Effector memory CD8-positive, alpha-beta T cell (primary cell): Measurements from ENCODE around the gene FECH.
A peak's percentile ranks its signal among the peaks of the same experiment; 100 is the strongest.

Source experiments
- ATAC-seq: fragments of 150-1000 bp; cut with Tn5 transposase; replicated peaks from 2 replicates; pipeline ENCODE4 v1.10.0; 2021; ENCODE audit warnings: mild to moderate bottlenecking, moderate library complexity
- DNase-seq, 3 experiments: peaks; one replicate each; pipeline ENCODE4 v3.0.0; 2021
- H3K27ac Mint-ChIP-seq, 2 donors: one replicate each; pipeline ENCODE4 v1.8.0; 2022; ENCODE audit warnings: mild to moderate bottlenecking in 2 of 2, mixed read lengths in 2 of 2, moderate library complexity in 2 of 2
- H3K27me3 Mint-ChIP-seq, 2 donors: one replicate each; pipeline ENCODE4 v1.8.0; 2022; ENCODE audit warnings: mixed read lengths in 2 of 2
- H3K36me3 Mint-ChIP-seq: one replicate; pipeline ENCODE4 v1.8.0; 2022; ENCODE audit warnings: mild to moderate bottlenecking, moderate library complexity, mixed read lengths; ENCODE audit not compliant: insufficient read depth
- H3K4me1 Mint-ChIP-seq, 2 donors: one replicate each; pipeline ENCODE4 v1.8.0; 2022; ENCODE audit warnings: low read depth in 2 of 2, mixed read lengths in 2 of 2
- H3K4me3 Mint-ChIP-seq, 2 donors: one replicate each; pipeline ENCODE4 v1.8.0; 2022; ENCODE audit warnings: mild to moderate bottlenecking in 2 of 2, mixed read lengths in 2 of 2, moderate library complexity in 2 of 2
- H3K9me3 Mint-ChIP-seq, 2 donors: one replicate each; pipeline ENCODE4 v1.8.0; 2022; ENCODE audit warnings: mixed read lengths in 2 of 2
- total RNA-seq, 9 experiments: gene quantifications; one replicate each; lab custom pipeline; 2026; lab: John Stamatoyannopoulos, UW

Gene FECH, protein sequence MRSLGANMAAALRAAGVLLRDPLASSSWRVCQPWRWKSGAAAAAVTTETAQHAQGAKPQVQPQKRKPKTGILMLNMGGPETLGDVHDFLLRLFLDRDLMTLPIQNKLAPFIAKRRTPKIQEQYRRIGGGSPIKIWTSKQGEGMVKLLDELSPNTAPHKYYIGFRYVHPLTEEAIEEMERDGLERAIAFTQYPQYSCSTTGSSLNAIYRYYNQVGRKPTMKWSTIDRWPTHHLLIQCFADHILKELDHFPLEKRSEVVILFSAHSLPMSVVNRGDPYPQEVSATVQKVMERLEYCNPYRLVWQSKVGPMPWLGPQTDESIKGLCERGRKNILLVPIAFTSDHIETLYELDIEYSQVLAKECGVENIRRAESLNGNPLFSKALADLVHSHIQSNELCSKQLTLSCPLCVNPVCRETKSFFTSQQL
- 12.8 to 34.0 (median 29.4) reads per million in 9 experiments for total RNA-seq

DNA sequence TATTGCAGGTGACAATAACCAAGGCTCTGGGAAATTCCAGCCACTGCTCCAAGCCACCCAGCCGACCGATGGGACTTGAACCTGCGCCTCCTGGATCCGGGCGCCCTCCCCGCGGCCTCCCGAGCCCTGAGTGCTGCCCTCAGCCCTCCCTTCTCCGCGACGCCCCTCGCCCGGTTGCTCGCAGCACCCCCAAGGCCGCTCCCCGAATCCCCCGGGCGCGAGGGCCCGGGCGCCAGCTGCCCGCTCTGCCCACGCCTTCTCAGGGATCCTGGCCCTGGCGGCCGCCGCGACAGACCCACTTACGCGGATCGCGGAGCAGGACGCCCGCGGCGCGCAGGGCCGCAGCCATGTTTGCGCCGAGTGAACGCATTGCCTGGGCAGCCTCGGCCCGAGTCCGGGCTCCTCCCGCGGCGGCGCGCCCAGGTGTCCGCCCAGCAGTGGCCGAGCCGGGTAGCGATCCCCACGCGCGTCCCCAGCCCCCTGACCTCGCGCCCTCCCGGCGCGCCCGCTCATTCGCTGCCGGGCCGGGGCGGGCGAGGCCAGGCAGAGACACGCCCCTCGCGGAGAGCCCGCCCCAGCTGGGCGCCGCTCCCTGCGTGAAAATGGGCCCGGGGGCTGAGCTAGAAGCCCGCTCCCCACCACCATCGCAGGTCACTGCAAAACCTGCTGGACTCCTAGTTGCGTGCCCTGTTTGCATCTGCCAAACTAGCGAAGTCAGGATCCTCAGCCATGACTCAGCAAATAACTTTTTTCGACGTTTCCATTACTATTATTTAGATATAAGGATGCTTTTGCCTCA lies at the start of gene FECH:
FECH (minus strand) TSS at position 452 of the 799 bp plus-strand sequence; CDS start at position 370, 82 bp downstream.
- Mint-ChIP-seq H3K27ac (peak within 1 kb of the TSS; percentile 82 to 86), H3K36me3 (no peaks in the 10 kb centered on the region), H3K4me1 (peaks cover 21 to 22% of the 10 kb centered on the region in 2 donors), H3K27me3 (no peaks in the 10 kb centered on the region), H3K9me3 (no peaks in the 10 kb centered on the region), H3K4me3 (peak within 1 kb of the TSS; percentile 83 to 86)
- peak; percentile 53 to 65 (median 59) for DNase-seq
- ATAC-seq = peak; percentile 96

DNA sequence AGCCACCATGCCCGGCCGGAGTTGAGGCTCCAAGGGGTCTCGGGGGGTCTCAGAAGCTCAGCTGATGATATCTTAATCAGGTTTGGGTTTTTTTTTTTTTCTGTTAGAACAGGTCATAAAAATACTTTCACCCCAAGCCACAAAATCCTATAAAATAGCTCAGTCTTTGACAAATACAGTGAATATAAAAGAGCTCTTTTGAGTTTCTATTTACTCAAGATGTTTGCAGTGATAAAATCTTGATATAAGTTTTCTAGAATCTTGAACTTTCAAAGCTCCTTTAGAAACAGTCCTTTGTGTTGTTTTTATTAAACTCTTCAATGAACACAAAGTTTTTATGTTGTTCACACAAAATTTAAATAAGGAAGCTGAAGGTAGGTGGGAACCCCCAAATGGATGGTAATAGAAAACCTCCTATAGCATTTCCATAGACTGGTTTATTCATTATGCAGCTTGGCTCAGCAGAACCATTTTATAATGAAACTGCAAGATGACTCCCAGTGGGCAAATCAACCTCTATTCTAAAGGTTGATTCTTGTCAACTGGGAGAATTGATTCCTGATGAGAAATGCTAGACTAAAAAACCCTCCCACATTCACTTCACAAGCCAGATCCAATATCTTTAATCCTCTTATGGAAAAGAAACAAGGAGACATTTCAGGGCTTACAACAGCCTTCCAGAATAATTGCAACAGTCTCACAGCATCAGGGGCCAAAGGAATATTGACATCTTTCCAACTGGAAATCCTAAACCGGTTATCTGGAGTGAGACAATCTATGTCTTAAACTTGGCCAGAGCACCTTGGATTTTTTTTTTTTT lies 48.7 kb upstream of the FECH start:
- DNase-seq (no peak), ATAC-seq (no peak)
- H3K9me3 Mint-ChIP-seq = no peaks in the 10 kb centered on the region
- H3K36me3 Mint-ChIP-seq = peaks cover 8% of the 10 kb centered on the region
- no peak overlapping the region for H3K4me3 Mint-ChIP-seq
- H3K27ac Mint-ChIP-seq = peak overlapping the region in 1 of 2 donors; percentile 29
- H3K4me1 Mint-ChIP-seq = peaks cover 11 to 12% of the 10 kb centered on the region in 2 donors
- no peaks in the 10 kb centered on the region for H3K27me3 Mint-ChIP-seq

DNA sequence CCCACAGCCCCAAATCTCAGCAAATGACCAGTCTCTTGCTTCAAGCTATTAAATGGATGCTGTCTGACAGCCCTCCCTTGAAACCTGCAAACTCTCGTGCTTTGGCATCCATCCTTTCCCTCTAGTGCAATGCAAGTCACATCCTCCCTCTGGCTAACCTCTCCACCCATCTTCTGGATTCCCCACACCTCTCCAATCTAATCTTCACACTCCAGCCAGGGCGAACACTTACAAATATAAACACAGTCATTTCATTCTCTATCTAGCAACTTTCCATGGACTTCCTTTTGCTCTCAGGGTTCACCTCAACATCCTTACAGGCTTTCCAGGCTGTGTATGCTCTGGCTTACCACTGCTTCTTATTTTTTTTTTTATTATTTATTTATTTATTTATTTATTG lies 45.2 kb upstream of the FECH start:
- ATAC-seq (no peak), DNase-seq (no peak)
- H3K4me3 Mint-ChIP-seq = peak overlapping the region; percentile 49 to 96
- H3K9me3 Mint-ChIP-seq = no peaks in the 10 kb centered on the region
- H3K36me3 Mint-ChIP-seq = peaks cover 21% of the 10 kb centered on the region
- peaks cover 15 to 16% of the 10 kb centered on the region in 2 donors for H3K4me1 Mint-ChIP-seq
- peak overlapping the region; percentile 9 to 98 for H3K27ac Mint-ChIP-seq
- no peaks in the 10 kb centered on the region for H3K27me3 Mint-ChIP-seq

DNA sequence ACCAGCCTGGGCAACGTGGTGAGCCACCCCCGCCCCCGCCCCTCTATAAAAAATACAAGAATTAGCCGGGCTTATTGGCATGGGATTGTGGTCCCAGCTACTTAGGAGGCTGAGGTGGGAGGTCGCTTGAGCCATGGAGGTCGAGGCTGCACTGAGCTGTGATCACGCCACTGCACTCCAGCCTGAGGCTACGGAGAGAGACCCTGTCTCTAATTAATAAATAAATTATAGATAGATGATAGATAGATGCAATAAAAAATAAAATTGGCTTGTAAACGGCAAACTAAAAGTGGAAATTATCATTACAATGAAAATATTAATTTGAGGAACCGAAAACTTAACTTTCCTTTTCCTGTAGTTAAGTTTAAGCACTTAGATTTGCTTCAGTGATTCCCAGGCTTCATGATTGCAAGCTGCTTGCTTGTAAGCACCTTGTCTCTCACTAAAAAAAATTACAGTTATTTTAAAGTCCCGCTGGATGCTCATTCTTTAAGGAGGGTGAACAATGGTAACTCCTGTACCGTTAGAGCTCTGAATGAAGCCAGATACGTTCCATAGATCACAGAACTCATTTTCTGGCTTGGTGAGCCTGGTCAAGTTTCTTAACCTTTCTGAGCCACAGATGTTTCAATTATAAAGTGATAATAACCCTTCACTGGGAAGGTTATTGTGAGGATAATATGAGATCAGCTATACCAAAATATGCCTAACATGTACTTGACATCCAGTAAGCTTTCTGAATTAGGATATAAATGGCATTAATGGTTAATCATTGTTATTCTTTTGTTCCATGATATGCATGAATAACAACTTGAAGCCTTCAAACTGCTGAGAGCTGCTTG lies 44.5 kb upstream of the FECH start:
- ATAC-seq (no peak), DNase-seq (no peak)
- H3K4me1 Mint-ChIP-seq = peaks cover 14 to 15% of the 10 kb centered on the region in 2 donors
- H3K9me3 Mint-ChIP-seq = no peaks in the 10 kb centered on the region
- no peaks in the 10 kb centered on the region for H3K27me3 Mint-ChIP-seq
- H3K4me3 Mint-ChIP-seq = peak overlapping the region; percentile 91 to 96
- peaks cover 21% of the 10 kb centered on the region for H3K36me3 Mint-ChIP-seq
- H3K27ac Mint-ChIP-seq = peak overlapping the region; percentile 94 to 98

DNA sequence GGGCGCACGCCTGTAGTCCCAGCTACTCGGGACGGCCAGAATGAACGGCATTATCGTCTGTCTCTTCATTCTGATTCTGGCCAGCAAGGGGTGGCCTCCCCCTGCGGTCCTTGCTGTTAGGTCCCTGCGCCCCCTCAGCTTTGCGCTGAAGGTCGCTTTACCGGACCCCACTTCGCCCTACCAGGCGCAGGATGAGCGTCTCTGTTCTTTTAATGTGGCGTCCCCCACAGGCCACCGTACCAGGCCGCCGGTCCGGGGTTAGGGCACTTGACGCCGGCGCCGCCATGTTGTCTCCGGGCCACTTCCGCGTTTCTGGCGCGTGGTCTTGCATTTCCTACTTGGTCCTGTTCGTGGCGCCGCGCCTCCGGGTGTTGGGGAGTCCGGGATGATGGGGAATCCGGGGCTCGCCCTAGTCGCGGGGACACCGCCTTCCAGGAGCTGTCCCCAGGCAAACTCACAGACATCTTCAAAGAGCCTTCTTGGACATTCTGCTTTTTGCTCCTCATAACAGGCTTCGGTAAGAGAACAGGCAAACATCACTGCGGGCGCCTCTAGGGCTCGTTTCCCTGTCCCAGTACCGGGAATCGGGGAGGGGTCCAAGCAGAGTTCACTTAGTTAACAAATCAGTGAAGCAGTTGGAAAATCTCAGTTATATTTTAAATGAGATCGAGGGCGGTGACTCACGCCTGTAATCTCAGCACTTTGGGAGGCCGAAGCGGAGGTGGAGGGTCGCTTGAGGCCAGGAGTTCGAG lies 43.7 kb upstream of the FECH start:
- peaks cover 22% of the 10 kb centered on the region for H3K36me3 Mint-ChIP-seq
- H3K4me1 Mint-ChIP-seq = peaks cover 14 to 15% of the 10 kb centered on the region in 2 donors
- peak overlapping the region; percentile 91 to 96 for H3K4me3 Mint-ChIP-seq
- DNase-seq = peak; percentile 91 to 95 (median 92)
- peak; percentile 99 for ATAC-seq
- H3K27ac Mint-ChIP-seq = peak overlapping the region; percentile 94 to 98
- no peaks in the 10 kb centered on the region for H3K27me3 Mint-ChIP-seq
- H3K9me3 Mint-ChIP-seq = no peaks in the 10 kb centered on the region

DNA sequence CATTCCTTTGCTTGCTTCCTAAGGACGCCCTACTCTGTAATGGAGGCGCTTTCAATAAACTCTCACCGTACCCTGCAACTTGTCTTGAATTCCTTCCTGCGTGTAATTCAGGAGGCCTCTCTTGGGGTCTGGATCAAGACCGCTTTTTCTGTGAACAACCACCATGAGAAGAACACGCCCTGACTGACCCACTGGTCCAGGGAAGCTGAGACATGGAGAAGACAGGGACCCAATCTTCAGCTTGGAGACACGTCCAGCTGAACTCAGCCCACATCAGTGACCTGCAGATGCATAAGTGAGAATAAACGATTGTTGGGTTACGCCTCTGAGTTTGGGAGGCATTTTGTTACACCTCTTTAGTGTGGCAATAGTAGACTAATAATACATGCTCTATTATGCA lies 42.9 kb upstream of the FECH start:
- peak overlapping the region; percentile 94 to 98 for H3K27ac Mint-ChIP-seq
- no peak for DNase-seq
- peaks cover 25% of the 10 kb centered on the region for H3K36me3 Mint-ChIP-seq
- no peak for ATAC-seq
- no peaks in the 10 kb centered on the region for H3K9me3 Mint-ChIP-seq
- H3K4me1 Mint-ChIP-seq = peaks cover 14 to 15% of the 10 kb centered on the region in 2 donors
- H3K27me3 Mint-ChIP-seq = no peaks in the 10 kb centered on the region
- H3K4me3 Mint-ChIP-seq = peak overlapping the region; percentile 91 to 96

DNA sequence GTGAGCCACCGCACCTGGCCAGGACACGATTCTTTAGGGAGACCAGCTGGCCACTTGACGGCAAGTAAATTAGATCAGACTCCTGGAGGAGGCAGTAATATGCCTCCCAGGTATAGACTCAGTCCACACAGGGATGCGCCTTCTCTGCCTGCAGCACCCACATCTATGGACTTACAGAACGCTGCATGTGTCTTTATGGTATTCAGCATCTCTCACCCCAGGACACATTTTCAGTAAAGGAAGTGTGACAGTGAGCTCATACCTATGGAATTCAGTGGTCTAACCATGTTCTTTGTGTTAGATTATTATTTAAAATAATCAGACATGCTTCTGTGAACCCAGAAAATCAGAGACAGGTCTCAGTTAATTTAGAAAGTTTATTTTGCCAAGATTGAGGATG lies 41.0 kb upstream of the FECH start:
- H3K36me3 Mint-ChIP-seq = peaks cover 28% of the 10 kb centered on the region
- H3K4me3 Mint-ChIP-seq = no peak overlapping the region
- ATAC-seq (no peak), DNase-seq (no peak)
- H3K27ac Mint-ChIP-seq = peak overlapping the region in 1 of 2 donors; percentile 14
- H3K9me3 Mint-ChIP-seq = no peaks in the 10 kb centered on the region
- peaks cover 14 to 15% of the 10 kb centered on the region in 2 donors for H3K4me1 Mint-ChIP-seq
- H3K27me3 Mint-ChIP-seq = no peaks in the 10 kb centered on the region

DNA sequence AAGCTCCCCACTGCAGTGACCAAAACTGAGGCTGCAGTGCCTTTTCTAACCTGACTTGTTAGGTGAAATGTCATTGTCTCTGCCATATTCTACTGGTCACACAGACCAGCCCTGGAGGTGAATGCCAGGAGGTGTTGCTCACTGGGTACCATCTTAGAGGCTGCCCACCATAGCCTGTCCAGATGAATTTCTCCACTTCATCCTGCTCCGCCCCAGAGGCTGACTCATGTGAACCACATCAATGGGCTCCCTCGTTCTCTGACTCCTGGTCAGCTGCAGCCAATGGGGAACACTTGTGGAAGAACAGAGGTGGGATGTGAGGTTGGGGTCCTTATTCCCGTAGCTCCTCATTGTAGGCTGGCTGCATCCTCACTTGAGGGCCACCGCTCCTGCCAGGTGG lies 38.5 kb upstream of the FECH start:
- no peaks in the 10 kb centered on the region for H3K27me3 Mint-ChIP-seq
- H3K4me3 Mint-ChIP-seq = no peak overlapping the region
- H3K9me3 Mint-ChIP-seq = no peaks in the 10 kb centered on the region
- H3K4me1 Mint-ChIP-seq = peaks cover 8 to 12% of the 10 kb centered on the region in 2 donors
- DNase-seq (no peak), ATAC-seq (no peak)
- H3K27ac Mint-ChIP-seq = no peak overlapping the region
- H3K36me3 Mint-ChIP-seq = peaks cover 33% of the 10 kb centered on the region

DNA sequence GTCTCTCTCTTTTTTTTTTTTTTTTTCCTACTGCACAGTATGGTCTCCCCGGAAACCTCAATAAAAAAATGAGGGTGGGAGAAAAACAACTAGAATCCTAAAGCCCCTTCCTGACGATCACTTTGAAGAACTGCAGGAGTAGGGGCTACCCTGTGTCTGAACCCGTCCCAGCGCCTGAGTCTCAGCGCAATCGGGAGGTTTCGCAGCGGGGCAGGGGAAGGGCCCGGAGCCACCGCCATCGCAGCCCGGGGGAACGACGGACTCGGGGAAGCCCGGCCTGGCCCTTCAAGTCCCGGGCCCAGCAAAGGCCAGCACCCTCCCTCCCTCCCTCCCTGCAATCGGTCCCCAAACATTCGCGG lies 34.7 kb upstream of the FECH start:
- ATAC-seq (peak; percentile 3), DNase-seq (peak in 1 of 3 experiments; percentile 4)
- Mint-ChIP-seq H3K9me3 (no peaks in the 10 kb centered on the region), H3K36me3 (peaks cover 42% of the 10 kb centered on the region), H3K27ac (peak overlapping the region; percentile 96 to 98), H3K4me1 (peaks cover 10 to 24% of the 10 kb centered on the region in 2 donors), H3K4me3 (peak overlapping the region; percentile 92 to 96), H3K27me3 (no peaks in the 10 kb centered on the region)

DNA sequence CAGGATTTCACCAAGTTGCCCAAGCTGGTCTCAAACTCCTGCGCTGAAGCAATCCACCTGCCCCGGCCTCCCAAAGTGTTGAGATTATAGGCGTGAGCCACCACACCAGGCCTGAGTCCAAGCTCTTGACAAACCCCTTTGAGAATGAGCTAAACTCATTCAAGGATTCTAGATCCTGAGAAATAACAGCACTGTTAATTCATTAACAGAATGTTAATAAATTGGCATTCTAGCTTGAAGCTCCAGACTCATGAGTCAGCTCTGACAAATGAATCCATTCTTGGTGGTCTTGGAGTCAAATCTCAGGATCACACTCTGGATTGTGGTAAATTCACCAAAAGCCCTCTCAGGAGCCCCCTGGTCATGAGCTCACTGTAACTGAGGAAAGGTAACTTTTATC lies 33.4 kb upstream of the FECH start:
- H3K27ac Mint-ChIP-seq = peak overlapping the region in 1 of 2 donors; percentile 96
- no peaks in the 10 kb centered on the region for H3K9me3 Mint-ChIP-seq
- no peak for ATAC-seq
- no peak overlapping the region for H3K4me3 Mint-ChIP-seq
- DNase-seq = no peak
- H3K27me3 Mint-ChIP-seq = no peaks in the 10 kb centered on the region
- peaks cover 12 to 30% of the 10 kb centered on the region in 2 donors for H3K4me1 Mint-ChIP-seq
- peaks cover 51% of the 10 kb centered on the region for H3K36me3 Mint-ChIP-seq

DNA sequence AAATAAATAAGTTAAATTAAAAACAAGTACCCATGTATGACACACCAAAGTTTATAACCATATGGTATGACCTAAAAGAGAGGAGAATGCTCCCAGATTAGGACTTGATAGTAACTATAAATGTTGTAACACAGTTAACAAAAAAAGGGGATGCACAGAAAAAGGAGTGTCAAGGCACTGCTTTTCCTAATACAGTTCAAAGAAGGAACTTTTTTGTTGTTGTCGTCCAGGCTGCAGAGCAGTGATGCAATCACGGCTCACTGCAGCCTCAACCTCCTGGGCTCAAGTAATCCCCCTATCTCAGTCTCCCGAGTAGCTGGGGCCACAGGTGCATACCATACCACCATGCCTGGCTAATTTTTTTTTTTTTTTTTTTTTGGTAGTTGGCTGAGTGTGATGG lies 32.4 kb upstream of the FECH start:
- Mint-ChIP-seq H3K27ac (no peak overlapping the region), H3K27me3 (no peaks in the 10 kb centered on the region), H3K36me3 (peaks cover 59% of the 10 kb centered on the region), H3K4me3 (no peak overlapping the region), H3K4me1 (peaks cover 12 to 30% of the 10 kb centered on the region in 2 donors), H3K9me3 (no peaks in the 10 kb centered on the region)
- DNase-seq (no peak), ATAC-seq (no peak)

DNA sequence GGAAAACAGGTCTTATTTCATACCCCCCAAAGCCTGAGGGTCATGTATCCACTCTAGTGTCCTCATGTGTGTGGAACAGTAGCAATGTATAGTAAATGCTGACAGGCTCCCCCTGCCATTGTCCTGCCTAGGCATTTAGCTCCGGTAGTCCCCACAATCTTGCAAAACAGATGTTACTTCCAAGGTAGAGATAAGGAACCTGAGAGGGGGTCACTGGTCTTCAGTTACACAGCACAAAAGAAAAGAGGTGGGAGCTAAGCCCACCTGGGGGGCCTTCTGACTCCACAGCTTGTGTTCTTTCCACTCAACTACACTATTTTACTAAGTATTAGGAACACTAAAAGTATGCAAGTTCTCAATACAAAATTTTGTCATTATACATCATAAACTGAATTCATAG lies 17.4 kb upstream of the FECH start:
- ATAC-seq = no peak
- DNase-seq = no peak
- Mint-ChIP-seq H3K27ac (no peak overlapping the region), H3K36me3 (peaks cover 94% of the 10 kb centered on the region), H3K4me1 (no peaks in the 10 kb centered on the region), H3K27me3 (no peaks in the 10 kb centered on the region), H3K9me3 (no peaks in the 10 kb centered on the region), H3K4me3 (no peak overlapping the region)
